Activated naive CD4-positive, alpha-beta T cell treated with anti-CD3 and anti-CD28 coated beads, Interleukin-2, amount 10 ng/mL, durations not matched to agents 5 hours and 36 hours (primary cell): Measurements from ENCODE around the gene COA6. TPM values are rescaled to one million over a fixed set of nuclear protein-coding genes. Genes with fewer than 3 reads are reported as not detected.

ENCODE experiments used
- total RNA-seq, 2 experiments: library from RNA; stranded (reverse); gene quantifications; one replicate each; pipeline ENCODE4 v1.2.3, GENCODE V29; 2021

The COA6 gene, protein sequence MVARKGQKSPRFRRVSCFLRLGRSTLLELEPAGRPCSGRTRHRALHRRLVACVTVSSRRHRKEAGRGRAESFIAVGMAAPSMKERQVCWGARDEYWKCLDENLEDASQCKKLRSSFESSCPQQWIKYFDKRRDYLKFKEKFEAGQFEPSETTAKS
- 10 to 100 TPM; 34.1 to 36.7 TPM for total RNA-seq

DNA sequence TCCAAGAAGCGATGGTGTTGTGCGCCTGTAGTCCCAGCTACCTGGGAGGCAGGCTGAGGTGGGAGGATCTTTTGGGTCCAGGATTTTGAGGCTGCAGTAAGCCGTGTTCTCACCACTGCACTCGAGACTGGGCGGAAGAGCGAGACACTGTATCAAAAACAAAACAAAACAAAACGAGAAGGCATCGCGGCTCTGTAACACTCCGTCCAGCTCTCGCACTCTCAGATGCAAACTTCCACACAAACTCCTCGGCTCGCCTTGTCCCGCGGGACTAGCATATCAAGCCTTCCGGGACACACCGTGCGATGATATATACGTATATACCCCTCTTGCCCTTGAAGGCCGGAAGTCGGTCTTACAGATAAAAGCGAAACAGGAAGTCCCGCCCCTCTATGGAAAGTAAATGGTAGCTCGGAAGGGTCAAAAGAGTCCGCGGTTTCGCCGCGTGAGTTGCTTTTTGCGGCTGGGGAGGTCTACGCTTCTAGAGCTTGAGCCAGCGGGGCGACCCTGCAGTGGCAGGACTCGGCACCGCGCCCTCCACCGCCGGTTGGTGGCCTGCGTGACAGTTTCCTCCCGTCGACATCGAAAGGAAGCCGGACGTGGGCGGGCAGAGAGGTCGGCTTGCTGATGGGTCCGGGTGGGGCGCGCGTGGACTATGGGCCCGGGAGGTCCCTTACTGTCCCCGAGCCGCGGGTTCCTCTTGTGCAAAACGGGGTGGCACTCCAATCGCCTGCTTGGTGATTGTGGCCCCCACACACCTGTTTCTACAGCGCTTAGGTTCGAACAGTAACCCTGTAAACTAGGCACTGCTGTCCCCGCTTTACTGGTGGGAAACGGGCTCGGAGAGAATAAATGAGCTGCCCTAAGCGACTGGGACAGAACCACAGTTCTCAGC is at the start of gene COA6:
COA6 (plus strand) TSS at position 393 of the 895 bp plus-strand sequence; CDS start at position 404, 11 bp downstream.

Other genes starting within 250 kb of the COA6 start
- 10 to 100 TPM; 26.4 to 29.4 TPM for gene TARBP1, start 105.7 kb downstream of the COA6 start, total RNA-seq
- gene IRF2BP2, start 236.7 kb downstream of the COA6 start, total RNA-seq = 100 to 1,000 TPM; 112 to 118 TPM